Stimulated activated effector memory CD8-positive, alpha-beta T cell treated with anti-CD3 and anti-CD28 coated beads, Interleukin-12 subunit alpha, Interleukin-12 subunit beta, amount 100 ng/mL, for 72 hours (primary cell): ENCODE measurements around the gene EXOC2.

ENCODE experiments used
- ATAC-seq: fragments of 150-1000 bp; cut with Tn5 transposase; 2 replicates; pipeline ENCODE4 v1.10.0; 2021
- DNase-seq, 2 donors: peaks; one replicate each; pipeline ENCODE4 v3.0.0; 2021 to 2022; ENCODE audit warnings: low spot score in 2 of 2
- H3K27ac Mint-ChIP-seq: one replicate; pipeline ENCODE4 v1.8.0; 2022; ENCODE audit warnings: mild to moderate bottlenecking, mixed read lengths
- H3K36me3 Mint-ChIP-seq: one replicate; pipeline ENCODE4 v1.8.0; 2022; ENCODE audit warnings: mild to moderate bottlenecking, mixed read lengths
- H3K4me1 Mint-ChIP-seq: one replicate; pipeline ENCODE4 v1.8.0; 2022; ENCODE audit warnings: mixed read lengths
- H3K4me3 Mint-ChIP-seq: one replicate; pipeline ENCODE4 v1.8.0; 2022; ENCODE audit warnings: mild to moderate bottlenecking, mixed read lengths
- H3K9me3 Mint-ChIP-seq: one replicate; pipeline ENCODE4 v1.8.0; 2022; ENCODE audit warnings: mixed read lengths

The EXOC2 gene

DNA sequence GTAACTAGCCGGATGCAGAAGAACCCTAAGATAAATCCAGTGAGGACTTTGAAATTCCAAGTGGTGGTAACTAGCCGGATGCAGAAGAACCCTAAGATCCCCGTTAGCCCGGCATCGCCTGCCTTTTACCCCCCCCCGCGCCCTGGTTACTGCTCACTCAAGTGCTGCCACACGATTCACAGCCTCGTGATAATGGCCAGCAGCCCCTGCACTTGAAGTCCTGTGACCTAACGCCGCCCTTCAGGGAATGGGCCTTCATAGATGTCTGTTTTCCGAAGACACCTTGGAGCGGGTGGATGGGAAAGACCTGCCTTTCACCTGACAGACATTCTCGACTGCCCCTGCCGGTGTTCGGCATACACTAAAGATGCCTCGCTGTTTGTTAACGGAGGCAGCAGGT lies 163.9 kb downstream of the EXOC2 start:
- H3K27ac Mint-ChIP-seq = no peak overlapping the region
- ATAC-seq (no peak), DNase-seq (no peak)
- no peak overlapping the region for H3K4me3 Mint-ChIP-seq
- H3K36me3 Mint-ChIP-seq = peaks cover 29% of the 10 kb centered on the region
- peaks cover 42% of the 10 kb centered on the region for H3K4me1 Mint-ChIP-seq
- H3K9me3 Mint-ChIP-seq = no peaks in the 10 kb centered on the region

DNA sequence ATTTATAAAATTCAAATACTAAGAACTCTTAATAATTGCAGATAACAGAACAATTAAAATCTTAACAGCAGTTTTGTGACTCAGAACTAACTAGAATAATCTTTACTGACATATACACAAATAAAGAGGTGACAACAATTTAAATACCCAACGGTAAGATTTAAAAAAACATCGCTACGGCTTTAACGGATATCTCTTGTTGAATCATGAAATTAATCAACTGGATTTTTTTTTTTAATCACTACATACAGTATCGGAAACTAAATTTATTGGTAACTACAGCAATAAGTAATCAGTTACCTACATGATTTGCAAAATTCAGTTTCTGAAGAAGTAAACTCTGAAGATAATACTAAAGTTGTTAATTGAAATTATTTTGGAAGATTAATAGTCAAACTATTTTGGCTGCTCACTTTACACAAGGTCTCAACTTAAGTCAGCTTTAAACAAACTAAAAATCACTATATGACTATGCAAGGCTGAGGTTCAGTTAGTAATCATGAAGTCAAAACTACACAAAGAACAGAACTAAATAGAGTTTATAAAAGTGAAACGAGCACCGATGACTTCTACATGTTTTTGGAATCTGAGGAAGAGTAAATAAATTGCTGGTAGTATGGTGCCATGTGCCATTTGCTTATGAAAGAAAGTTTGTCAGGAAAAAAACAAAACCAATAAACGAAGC lies 164.8 kb downstream of the EXOC2 start:
- H3K27ac Mint-ChIP-seq = peak overlapping the region; percentile 52
- peak overlapping the region; percentile 20 for H3K4me3 Mint-ChIP-seq
- DNase-seq (no peak), ATAC-seq (peak; percentile 97)
- peaks cover 34% of the 10 kb centered on the region for H3K36me3 Mint-ChIP-seq
- H3K9me3 Mint-ChIP-seq = no peaks in the 10 kb centered on the region
- peaks cover 36% of the 10 kb centered on the region for H3K4me1 Mint-ChIP-seq

GRCh38 chr6:524803-525202 lies 168.1 kb downstream of the EXOC2 start:
- DNase-seq (no peak), ATAC-seq (peak; percentile 61)
- H3K4me1 Mint-ChIP-seq = peaks cover 41% of the 10 kb centered on the region
- peaks cover 44% of the 10 kb centered on the region for H3K36me3 Mint-ChIP-seq
- H3K4me3 Mint-ChIP-seq = peak overlapping the region; percentile 10
- peaks cover 2% of the 10 kb centered on the region for H3K9me3 Mint-ChIP-seq
- peak overlapping the region; percentile 69 for H3K27ac Mint-ChIP-seq

DNA sequence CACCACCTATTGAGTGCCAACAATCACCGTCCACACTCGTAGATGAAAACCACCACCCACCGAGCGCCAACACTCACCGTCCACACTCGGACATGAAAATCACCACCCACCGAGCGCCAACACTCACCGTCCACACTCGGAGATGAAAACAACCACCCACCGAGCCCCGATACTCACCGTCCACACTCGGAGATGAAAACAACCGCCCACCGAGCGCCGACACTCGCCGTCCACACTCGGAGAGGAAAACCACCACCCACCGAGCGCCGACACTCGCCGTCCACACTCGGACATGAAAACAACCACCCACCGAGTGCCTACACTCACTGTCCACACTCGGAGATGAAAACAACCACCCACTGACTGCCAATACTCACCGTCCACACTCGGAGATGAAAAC lies 172.1 kb downstream of the EXOC2 start:
- peaks cover 38% of the 10 kb centered on the region for H3K36me3 Mint-ChIP-seq
- peaks cover 39% of the 10 kb centered on the region for H3K4me1 Mint-ChIP-seq
- peak overlapping the region; percentile 93 for H3K27ac Mint-ChIP-seq
- H3K4me3 Mint-ChIP-seq = no peak overlapping the region
- ATAC-seq = no peak
- H3K9me3 Mint-ChIP-seq = peaks cover 7% of the 10 kb centered on the region
- no peak for DNase-seq

GRCh38 chr6:518218-518617 lies 174.7 kb downstream of the EXOC2 start:
- ATAC-seq = no peak

DNA sequence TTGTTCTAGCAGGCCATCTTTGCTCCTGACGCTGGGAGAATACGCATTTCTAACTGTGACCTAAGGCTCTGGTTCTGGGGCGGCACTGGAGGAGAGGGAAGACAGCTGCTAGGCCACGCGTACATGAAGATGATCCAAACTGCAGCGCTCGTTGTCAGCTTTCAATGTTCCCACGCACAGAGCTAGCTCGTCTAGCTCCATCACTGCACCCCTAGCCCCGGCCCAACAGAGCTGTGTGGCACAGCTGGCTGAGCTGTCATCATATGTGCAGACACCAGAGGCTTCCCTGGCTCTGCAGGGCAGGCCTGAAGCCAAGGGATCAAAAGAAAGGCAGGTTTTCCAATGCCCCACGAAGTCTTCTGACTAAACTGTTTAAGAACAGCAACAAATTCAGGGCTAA lies 176.7 kb downstream of the EXOC2 start:
- peak overlapping the region; percentile 45 for H3K27ac Mint-ChIP-seq
- H3K36me3 Mint-ChIP-seq = peaks cover 14% of the 10 kb centered on the region
- DNase-seq (no peak), ATAC-seq (no peak)
- H3K4me3 Mint-ChIP-seq = no peak overlapping the region
- peaks cover 7% of the 10 kb centered on the region for H3K9me3 Mint-ChIP-seq
- H3K4me1 Mint-ChIP-seq = peaks cover 55% of the 10 kb centered on the region

More at GRCh38 chr6:518218-518617, 174.7 kb downstream of the EXOC2 start:
- DNase-seq = no peak
- no peak overlapping the region for H3K4me3 Mint-ChIP-seq
- peak overlapping the region; percentile 43 for H3K27ac Mint-ChIP-seq
- H3K4me1 Mint-ChIP-seq = peaks cover 54% of the 10 kb centered on the region
- peaks cover 7% of the 10 kb centered on the region for H3K9me3 Mint-ChIP-seq
- peaks cover 24% of the 10 kb centered on the region for H3K36me3 Mint-ChIP-seq

DNA sequence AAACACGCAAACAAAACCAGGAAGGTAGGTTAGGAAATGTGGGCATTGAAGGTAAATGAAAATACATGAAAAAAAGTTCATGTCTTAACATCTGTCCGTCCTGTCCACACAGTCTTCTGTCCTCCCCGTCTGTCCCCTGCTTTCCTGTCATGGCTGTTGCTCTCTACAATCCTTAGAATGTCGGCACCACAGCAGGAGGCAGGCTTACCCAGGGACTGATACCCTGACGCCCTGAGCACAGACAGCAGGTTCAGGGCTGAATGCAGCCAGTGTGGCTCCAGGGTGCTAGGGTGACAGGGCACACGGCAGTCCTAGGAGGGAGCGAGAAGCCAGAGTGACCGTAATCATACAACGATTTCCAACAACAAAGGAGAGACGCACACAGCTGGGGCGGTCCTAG lies 177.7 kb downstream of the EXOC2 start:
- H3K27ac Mint-ChIP-seq = peak overlapping the region; percentile 85
- no peak overlapping the region for H3K4me3 Mint-ChIP-seq
- H3K9me3 Mint-ChIP-seq = peaks cover 5% of the 10 kb centered on the region
- peaks cover 59% of the 10 kb centered on the region for H3K4me1 Mint-ChIP-seq
- H3K36me3 Mint-ChIP-seq = peaks cover 5% of the 10 kb centered on the region
- DNase-seq (no peak), ATAC-seq (no peak)

DNA sequence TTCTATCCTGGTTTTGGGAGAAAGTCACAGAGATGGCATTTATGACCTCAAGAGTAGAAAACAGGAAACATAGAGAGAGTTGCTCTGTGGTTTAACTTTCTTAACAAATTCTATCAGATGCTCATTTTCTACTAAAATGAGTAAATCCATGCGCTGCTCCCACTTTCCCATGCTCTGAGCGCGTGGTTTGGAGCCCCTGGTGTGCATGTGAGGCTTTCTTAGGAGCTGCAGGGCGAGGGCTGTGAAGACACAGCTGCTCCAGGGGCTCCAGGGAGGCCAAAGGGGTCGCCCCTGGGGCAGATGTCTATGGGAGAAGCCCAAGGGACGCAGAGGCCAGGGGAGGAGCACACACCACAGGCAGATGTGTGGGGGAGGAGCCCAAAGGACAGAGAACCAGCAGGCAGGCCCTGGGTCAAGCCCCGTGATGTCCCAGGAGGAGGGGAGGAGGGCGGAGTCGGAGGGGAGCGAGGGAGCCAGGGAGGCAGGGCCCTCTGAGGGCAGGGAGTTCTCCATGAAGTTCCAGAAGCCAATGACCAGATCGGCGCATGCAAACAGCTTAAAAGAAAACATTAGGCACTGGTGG lies 178.5 kb downstream of the EXOC2 start:
- H3K4me1 Mint-ChIP-seq = peaks cover 67% of the 10 kb centered on the region

GRCh38 chr6:513961-514360 lies 179.0 kb downstream of the EXOC2 start:
- DNase-seq (no peak), ATAC-seq (no peak)
- H3K9me3 Mint-ChIP-seq = peaks cover 5% of the 10 kb centered on the region
- peaks cover 72% of the 10 kb centered on the region for H3K4me1 Mint-ChIP-seq
- peak overlapping the region; percentile 85 for H3K27ac Mint-ChIP-seq
- H3K4me3 Mint-ChIP-seq = no peak overlapping the region
- H3K36me3 Mint-ChIP-seq = peaks cover 12% of the 10 kb centered on the region

More for the DNA sequence above, 178.5 kb downstream of the EXOC2 start:
- H3K9me3 Mint-ChIP-seq = peaks cover 5% of the 10 kb centered on the region
- H3K4me3 Mint-ChIP-seq = no peak overlapping the region
- H3K27ac Mint-ChIP-seq = peak overlapping the region; percentile 85
- H3K36me3 Mint-ChIP-seq = peaks cover 11% of the 10 kb centered on the region
- ATAC-seq (no peak), DNase-seq (no peak)

- DNase-seq (no peak), ATAC-seq (no peak)
- H3K4me1 Mint-ChIP-seq = peaks cover 81% of the 10 kb centered on the region
- H3K36me3 Mint-ChIP-seq = peaks cover 12% of the 10 kb centered on the region
- peaks cover 5% of the 10 kb centered on the region for H3K9me3 Mint-ChIP-seq
- no peak overlapping the region for H3K4me3 Mint-ChIP-seq
- peak overlapping the region; percentile 57 for H3K27ac Mint-ChIP-seq
These were observed 179.9 kb downstream of the EXOC2 start for GRCh38 chr6:513058-513457.

DNA sequence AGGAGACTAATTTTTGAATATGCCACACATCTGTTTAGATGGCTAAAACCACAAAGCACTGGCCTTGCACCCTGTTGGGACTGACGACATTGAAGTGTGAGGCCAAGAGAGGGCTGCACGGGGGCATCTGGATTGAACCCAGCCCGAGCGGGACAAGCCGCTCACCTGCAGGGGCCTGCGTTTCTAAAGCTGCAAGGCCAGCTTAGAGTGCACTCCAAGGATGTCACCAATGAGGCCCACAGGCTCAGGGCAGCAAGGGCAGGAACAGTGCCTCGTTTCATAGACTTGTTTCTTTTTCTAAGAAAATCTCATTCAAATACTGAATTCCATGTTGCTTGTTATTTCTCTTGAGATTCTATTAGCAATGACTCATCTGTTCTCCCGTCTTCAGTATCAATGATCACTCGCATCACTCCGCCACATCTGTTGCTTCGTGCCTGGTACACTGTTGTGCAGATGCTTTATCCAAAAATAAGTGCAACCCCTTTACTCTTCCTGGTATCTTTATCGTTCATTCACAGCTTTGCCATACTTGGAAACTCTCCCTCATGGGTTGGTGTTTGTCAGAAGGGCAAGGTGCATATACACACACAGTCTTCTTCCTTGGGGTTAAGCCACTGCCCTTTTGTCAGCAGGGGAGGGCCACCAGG lies 181.3 kb downstream of the EXOC2 start:
- H3K4me1 Mint-ChIP-seq = peaks cover 89% of the 10 kb centered on the region
- H3K4me3 Mint-ChIP-seq = peak overlapping the region; percentile 9
- H3K27ac Mint-ChIP-seq = peak overlapping the region; percentile 59
- peak; percentile 8 for ATAC-seq
- H3K9me3 Mint-ChIP-seq = no peaks in the 10 kb centered on the region
- H3K36me3 Mint-ChIP-seq = peaks cover 12% of the 10 kb centered on the region
- DNase-seq = no peak

DNA sequence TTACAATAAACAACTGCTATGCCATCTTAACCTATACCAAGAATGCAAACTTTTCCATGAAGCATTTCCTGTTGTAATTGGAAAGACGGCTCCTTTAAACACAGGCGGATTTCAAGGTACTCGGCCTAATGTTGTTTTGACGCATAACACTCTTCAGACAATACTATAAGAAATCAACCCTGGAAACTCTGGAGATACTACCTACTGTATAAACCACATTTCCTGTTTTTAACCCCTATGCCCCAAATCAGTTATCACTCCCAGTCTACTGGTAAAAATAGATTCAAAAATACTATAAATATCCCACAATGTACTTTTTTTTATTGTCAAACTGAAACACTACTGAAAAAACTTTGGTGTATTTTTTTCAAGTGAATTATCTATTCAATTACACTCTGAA lies 183.3 kb downstream of the EXOC2 start:
- H3K4me3 Mint-ChIP-seq = peak overlapping the region; percentile 56
- peak overlapping the region; percentile 95 for H3K27ac Mint-ChIP-seq
- no peak for DNase-seq
- peaks cover 12% of the 10 kb centered on the region for H3K36me3 Mint-ChIP-seq
- peak; percentile 66 for ATAC-seq
- no peaks in the 10 kb centered on the region for H3K9me3 Mint-ChIP-seq
- peaks cover 95% of the 10 kb centered on the region for H3K4me1 Mint-ChIP-seq

DNA sequence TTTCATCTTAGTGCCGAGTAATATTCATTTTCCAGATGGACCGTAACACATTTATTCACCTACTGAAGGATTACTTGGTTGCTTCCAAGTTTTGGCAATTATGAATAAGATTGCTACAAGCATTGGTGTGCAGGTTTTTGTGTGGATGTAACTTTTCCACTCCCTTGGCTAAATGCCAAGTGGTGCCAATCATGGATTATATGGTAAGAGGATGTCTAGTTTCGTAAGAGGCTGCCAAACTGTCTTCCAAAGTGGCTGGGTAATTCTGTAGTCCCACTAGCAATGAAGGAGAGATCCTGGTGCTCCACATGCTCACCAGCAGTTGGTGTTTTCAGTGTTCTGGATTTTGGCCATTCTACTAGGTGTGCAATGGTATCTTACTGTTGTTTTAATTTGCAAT lies 184.3 kb downstream of the EXOC2 start:
- H3K4me1 Mint-ChIP-seq = peaks cover 95% of the 10 kb centered on the region
- ATAC-seq (no peak), DNase-seq (no peak)
- H3K4me3 Mint-ChIP-seq = peak overlapping the region; percentile 56
- peak overlapping the region; percentile 95 for H3K27ac Mint-ChIP-seq
- no peaks in the 10 kb centered on the region for H3K9me3 Mint-ChIP-seq
- peaks cover 17% of the 10 kb centered on the region for H3K36me3 Mint-ChIP-seq

GRCh38 chr6:508006-508405 lies 184.9 kb downstream of the EXOC2 start:
- H3K9me3 Mint-ChIP-seq = no peaks in the 10 kb centered on the region
- H3K36me3 Mint-ChIP-seq = peaks cover 14% of the 10 kb centered on the region
- peak overlapping the region; percentile 95 for H3K27ac Mint-ChIP-seq
- no peak for ATAC-seq
- DNase-seq = no peak
- peak overlapping the region; percentile 56 for H3K4me3 Mint-ChIP-seq
- H3K4me1 Mint-ChIP-seq = peaks cover 95% of the 10 kb centered on the region

DNA sequence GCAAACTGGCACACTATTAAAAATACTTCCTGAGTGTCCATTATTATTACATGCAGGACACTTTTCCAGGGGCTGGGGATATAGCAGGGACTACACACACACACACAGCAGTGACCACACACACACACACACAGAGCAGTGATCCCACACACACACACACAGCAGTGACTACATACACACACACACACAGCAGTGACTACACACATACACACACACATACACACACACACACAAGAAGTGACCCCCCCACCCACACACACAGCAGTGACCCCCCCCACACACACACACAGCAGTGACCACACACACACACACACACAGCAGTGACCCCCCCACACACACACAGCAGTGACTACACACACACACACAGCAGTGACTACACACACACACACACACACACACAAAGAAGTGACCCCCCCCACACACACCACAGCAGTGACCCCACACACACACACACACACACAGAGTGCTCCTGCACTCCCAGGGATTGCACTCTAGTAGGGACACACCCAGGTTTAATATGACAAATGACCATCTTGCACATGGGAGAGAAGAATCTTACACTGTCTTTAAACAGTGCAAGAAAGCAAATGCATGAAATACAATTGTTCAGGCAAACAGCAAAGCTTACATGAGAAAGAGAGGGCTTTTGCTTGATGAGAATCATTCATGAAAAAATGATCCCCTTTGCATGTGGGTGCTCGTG lies 185.9 kb downstream of the EXOC2 start:
- peak overlapping the region; percentile 95 for H3K27ac Mint-ChIP-seq

More for the DNA sequence above, 185.9 kb downstream of the EXOC2 start:
- H3K4me1 Mint-ChIP-seq = peaks cover 99% of the 10 kb centered on the region
- no peaks in the 10 kb centered on the region for H3K9me3 Mint-ChIP-seq
- ATAC-seq = peak; percentile 1
- DNase-seq = no peak
- peak overlapping the region; percentile 56 for H3K4me3 Mint-ChIP-seq
- peaks cover 22% of the 10 kb centered on the region for H3K36me3 Mint-ChIP-seq
